Measurements from ENCODE around the gene USP6NL. TPM values are rescaled to one million over a fixed set of nuclear protein-coding genes. Genes with fewer than 3 reads are reported as not detected.

Gene USP6NL
- total RNA-seq, 1 donor from 2014 or later = 29.6 TPM

DNA sequence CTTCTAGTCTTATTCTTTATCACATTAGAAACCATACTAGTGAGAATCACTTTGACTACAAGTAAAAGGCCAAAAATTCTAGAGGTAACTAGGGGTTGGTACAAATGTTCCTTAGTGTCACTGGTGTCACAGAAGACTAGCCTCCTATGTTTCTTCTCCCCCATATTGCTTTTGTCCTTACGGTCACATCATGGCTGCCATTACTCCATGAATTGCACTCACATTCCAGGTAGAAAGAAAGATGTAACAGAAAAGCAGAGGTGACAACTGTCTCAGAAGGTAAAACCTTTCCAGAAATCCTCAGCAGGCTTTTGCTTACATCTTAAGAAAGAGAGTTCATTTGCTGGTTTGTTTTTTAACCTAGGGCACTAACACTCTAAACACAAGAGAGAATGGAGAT, 42.9 kb downstream of the USP6NL start:
- H3K27ac Mint-ChIP-seq = no peak overlapping the region
- no peak for TF ChIP-seq CTCF (conservative IDR thresholded peaks at IDR 0.05)
- no peak overlapping the region for H3K4me3 Mint-ChIP-seq
- no peaks in the 10 kb centered on the region for H3K27me3 Mint-ChIP-seq
- no peaks in the 10 kb centered on the region for H3K9me3 Mint-ChIP-seq
- DNase-seq (ENCODE audit: extremely low spot score, unreplicated experiment) = no peak
- H3K4me1 Mint-ChIP-seq (ENCODE audit: unreplicated experiment) = peaks cover 20% of the 10 kb centered on the region
- H3K36me3 Mint-ChIP-seq = peaks cover 23% of the 10 kb centered on the region

- Mint-ChIP-seq H3K4me1 (ENCODE audit: unreplicated experiment) (peaks cover 20% of the 10 kb centered on the region), H3K4me3 (no peak overlapping the region), H3K36me3 (peaks cover 27% of the 10 kb centered on the region), H3K27me3 (no peaks in the 10 kb centered on the region), H3K9me3 (no peaks in the 10 kb centered on the region), H3K27ac (no peak overlapping the region)
- no peak for TF ChIP-seq CTCF (conservative IDR thresholded peaks at IDR 0.05)
- DNase-seq (ENCODE audit: extremely low spot score, unreplicated experiment) = no peak
These were observed 46.7 kb downstream of the USP6NL start for GRCh38 chr10:11564741-11565140.

GRCh38 chr10:11563936-11564335, 47.5 kb downstream of the USP6NL start:
- H3K9me3 Mint-ChIP-seq = no peaks in the 10 kb centered on the region
- TF ChIP-seq CTCF (conservative IDR thresholded peaks at IDR 0.05) = no peak
- peaks cover 27% of the 10 kb centered on the region for H3K36me3 Mint-ChIP-seq
- no peak overlapping the region for H3K4me3 Mint-ChIP-seq
- peaks cover 20% of the 10 kb centered on the region for H3K4me1 Mint-ChIP-seq (ENCODE audit: unreplicated experiment)
- no peaks in the 10 kb centered on the region for H3K27me3 Mint-ChIP-seq
- H3K27ac Mint-ChIP-seq = no peak overlapping the region
- no peak for DNase-seq (ENCODE audit: extremely low spot score, unreplicated experiment)

- no peak for DNase-seq (ENCODE audit: extremely low spot score, unreplicated experiment)
- Mint-ChIP-seq H3K9me3 (no peaks in the 10 kb centered on the region), H3K27me3 (no peaks in the 10 kb centered on the region), H3K27ac (no peak overlapping the region), H3K36me3 (peaks cover 28% of the 10 kb centered on the region), H3K4me1 (ENCODE audit: unreplicated experiment) (peaks cover 14% of the 10 kb centered on the region), H3K4me3 (no peak overlapping the region)
- no peak for TF ChIP-seq CTCF (conservative IDR thresholded peaks at IDR 0.05)
These were observed 48.6 kb downstream of the USP6NL start for GRCh38 chr10:11562888-11563287.

DNA sequence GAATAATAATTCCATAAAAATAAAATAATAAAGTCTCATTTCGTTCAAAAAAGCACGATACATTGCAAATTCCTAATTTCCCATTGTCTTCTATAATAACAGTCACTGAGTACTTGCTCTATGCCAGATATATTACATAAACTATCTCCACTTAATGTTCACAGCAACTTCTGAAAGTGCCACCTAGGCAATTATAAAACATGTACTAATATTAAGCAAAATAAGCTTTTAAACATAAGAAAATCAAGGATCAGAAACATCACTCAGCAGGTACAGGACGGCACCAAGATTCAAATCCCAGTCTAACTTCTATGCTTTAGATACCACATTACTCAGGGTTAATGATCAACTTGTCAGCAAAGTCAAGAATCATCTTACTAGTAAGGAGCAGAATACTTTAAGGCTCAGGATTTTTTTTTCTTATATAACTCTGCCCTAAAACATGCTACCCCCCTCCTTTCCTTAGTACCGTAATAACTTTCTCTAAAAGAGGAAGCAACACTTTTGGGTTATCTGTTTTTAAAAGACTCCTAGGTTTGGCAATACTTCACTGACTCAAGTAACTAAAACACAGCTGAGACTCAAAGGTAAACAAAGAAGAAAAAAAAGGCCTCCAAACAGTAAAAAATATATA, 51.3 kb downstream of the USP6NL start:
- Mint-ChIP-seq H3K4me3 (peak overlapping the region; percentile 16), H3K36me3 (peaks cover 29% of the 10 kb centered on the region), H3K27ac (no peak overlapping the region), H3K4me1 (ENCODE audit: unreplicated experiment) (peaks cover 13% of the 10 kb centered on the region), H3K27me3 (no peaks in the 10 kb centered on the region), H3K9me3 (peaks cover 9% of the 10 kb centered on the region)
- no peak for TF ChIP-seq CTCF (conservative IDR thresholded peaks at IDR 0.05)
- no peak for DNase-seq (ENCODE audit: extremely low spot score, unreplicated experiment)

Data from type B pancreatic cell (in vitro differentiated cells).